Measurements from ENCODE around the gene TINCR.
A peak's percentile ranks its signal among the peaks of the same experiment; 100 is the strongest.

Gene TINCR

DNA sequence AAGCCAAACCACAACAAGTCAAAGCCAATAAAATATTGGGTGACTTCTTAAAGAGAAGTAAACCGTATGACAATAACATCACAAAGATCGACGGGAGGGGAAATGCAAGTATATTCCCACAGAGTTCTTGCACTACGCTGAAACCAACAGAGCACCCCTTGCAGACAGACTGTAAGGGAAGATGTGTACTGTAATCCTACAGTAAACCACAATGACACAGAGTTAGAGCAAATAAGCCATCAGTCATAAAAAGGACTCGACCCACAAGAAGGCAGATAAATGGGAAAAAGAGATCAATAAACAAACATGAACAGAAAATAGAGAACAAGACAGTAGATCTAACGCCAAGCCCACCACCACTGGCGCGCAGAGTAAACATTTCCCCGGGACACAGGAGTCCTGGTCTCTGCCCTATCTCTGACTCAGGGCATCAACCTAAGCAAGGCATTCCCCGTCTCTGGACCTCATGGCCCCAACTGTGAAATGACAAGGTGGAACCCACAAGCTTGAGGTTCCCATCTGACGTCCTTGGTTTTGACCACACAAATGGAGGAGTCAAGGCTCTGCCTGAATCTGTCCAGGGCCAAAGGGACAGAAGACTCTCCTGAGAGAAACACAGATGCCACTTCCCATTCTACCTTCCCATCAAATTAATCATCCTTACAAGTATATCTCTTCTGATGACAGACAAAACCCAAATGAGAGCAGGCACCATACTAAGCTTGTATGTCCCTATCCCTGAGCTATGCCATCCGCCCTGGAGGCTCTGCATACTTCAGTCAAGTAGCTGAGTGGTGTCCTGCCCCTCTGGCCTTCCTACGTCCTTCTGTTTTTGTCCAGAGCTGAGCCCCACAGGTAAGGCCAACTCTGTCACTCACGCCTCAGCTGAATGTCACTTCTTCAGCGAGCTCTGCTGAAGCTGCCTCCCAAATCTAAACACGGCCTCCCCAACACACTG lies 39.8 kb upstream of the TINCR start:
- peak overlapping the region; percentile 62 for H3K27ac ChIP-seq
- TF ChIP-seq, protein P1, sequence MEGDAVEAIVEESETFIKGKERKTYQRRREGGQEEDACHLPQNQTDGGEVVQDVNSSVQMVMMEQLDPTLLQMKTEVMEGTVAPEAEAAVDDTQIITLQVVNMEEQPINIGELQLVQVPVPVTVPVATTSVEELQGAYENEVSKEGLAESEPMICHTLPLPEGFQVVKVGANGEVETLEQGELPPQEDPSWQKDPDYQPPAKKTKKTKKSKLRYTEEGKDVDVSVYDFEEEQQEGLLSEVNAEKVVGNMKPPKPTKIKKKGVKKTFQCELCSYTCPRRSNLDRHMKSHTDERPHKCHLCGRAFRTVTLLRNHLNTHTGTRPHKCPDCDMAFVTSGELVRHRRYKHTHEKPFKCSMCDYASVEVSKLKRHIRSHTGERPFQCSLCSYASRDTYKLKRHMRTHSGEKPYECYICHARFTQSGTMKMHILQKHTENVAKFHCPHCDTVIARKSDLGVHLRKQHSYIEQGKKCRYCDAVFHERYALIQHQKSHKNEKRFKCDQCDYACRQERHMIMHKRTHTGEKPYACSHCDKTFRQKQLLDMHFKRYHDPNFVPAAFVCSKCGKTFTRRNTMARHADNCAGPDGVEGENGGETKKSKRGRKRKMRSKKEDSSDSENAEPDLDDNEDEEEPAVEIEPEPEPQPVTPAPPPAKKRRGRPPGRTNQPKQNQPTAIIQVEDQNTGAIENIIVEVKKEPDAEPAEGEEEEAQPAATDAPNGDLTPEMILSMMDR (conservative IDR thresholded peaks at IDR 0.05) = no peak

DNA sequence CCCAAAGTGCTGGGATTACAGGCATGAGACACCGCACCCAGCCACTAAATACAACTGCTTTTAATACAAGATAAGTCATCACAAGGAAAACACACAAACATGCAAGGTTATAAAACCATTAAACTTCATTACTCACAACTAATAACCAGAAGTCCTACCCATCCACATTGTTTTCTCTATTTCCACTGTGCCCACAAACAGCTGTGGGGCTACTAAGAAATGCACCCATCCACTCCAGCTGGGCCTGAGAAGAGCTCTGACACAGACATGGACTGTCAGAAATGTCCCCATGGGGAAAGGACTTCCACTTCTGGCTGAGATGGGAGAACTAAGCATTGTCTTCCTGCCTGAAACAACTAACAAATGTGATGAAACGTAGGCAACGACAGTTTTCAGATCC lies 37.6 kb upstream of the TINCR start:
- H3K27ac ChIP-seq = no peak overlapping the region
- TF ChIP-seq, protein P1 (conservative IDR thresholded peaks at IDR 0.05) = no peak

DNA sequence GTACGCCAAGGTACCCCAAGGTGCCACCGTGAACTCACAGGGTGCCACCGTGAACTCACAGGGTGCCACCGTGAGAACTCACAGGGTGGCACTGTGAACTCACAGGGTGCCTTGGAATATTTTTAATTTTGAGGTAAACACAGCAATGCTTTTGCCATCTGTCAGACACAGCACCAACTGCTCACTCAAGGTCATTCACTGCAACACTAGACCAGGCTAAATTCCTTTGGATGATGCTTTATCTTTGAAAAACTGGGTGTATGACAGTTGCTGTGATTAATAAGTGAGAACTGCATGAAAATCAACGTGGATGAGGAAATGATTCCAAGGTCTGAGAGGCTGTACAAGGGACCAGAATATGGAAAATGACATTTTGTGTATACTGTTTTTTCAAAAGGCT lies 35.9 kb upstream of the TINCR start:
- TF ChIP-seq, protein P1 (conservative IDR thresholded peaks at IDR 0.05) = no peak

DNA sequence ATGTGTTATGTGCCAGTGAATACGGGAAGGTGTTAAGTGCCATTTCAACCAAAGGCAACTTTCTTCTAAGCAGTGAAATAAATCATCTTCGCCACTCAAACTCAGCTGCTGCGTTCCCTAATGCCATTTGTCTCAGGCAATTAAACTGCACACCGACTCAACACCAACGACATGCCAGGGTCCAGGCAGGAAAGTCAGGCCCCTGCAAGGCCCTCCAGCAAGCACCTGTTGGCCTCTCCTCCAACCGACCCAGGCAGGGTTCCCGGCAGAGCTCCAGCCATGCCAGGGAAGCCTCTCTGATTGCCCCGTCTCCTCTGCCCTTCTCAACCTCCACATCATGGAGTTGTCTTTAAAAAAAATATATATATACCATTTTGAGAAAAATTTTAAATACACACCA lies 33.0 kb upstream of the TINCR start:
- TF ChIP-seq, protein P1 (conservative IDR thresholded peaks at IDR 0.05) = no peak
- H3K27ac ChIP-seq = no peak overlapping the region

More for the DNA sequence above, 35.9 kb upstream of the TINCR start:
- H3K27ac ChIP-seq = no peak overlapping the region

DNA sequence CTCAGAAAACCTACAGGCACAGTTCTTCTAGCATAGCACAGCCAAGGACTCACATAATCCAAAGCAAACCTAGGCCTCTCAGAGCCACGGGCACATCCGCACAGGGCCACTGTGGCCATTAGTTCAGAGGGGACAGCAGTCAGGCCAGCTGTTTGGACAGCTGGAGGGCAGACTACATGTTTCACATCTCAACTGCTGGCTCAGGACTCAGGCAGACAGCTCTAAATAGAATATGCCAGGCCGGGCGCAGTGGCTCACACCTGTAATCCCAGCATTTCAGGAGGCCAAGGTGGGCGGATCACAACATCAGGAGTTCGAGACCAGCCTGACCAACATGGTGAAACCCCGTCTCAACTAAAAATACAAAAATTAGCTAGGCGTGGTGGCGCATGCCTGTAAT lies 28.0 kb upstream of the TINCR start:
- TF ChIP-seq, protein P1 (conservative IDR thresholded peaks at IDR 0.05) = no peak
- H3K27ac ChIP-seq = no peak overlapping the region

DNA sequence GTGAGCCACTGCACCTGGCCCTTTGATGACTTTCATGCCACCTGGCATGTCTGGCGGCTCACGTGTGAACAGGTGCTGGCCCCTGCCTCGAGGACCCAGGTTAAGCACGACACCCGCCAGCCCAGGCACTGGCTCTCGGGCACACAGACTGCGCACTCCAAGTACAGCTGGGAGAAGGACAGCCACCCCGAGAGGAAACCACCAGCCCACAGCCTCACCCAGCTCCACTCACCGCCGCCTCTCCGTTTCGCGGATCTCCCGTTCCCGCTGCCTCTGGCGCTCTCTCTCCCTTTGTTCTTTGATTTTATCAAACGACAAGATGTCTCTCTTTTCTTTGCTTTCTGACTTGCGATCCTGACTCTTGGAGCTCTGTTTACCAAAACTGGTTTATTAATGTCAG lies 27.4 kb upstream of the TINCR start:
- H3K27ac ChIP-seq = no peak overlapping the region
- TF ChIP-seq, protein P1 (conservative IDR thresholded peaks at IDR 0.05) = no peak

DNA sequence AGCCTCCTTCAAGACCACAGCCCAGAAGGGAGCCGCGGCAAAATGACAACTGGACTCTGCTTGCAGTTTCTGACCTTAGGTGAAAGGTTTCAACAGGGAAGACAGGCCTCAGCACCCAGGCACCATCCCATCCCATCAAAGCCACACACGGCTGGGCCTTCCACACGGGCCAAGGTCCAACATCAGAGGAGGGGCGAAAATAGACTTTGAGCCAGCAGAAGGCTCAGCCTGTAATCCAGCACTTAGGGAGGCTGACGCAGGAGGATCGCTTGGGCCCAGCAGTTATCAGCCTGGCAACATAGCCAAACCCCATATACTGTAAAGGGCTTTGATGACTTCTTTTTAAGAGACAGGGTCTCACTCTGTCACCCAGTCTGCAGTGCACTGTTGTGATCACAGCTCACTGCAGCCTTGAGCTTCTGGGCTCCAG lies 26.8 kb upstream of the TINCR start:
- TF ChIP-seq, protein P1 (conservative IDR thresholded peaks at IDR 0.05) = no peak
- H3K27ac ChIP-seq = no peak overlapping the region

Data from VCaP (cell line).